Ascending aorta (tissue), 2 donors: ENCODE data around the gene IL32. TPM values are rescaled to one million over a fixed set of nuclear protein-coding genes. Genes with fewer than 3 reads are reported as not detected.
A peak's percentile ranks its signal among the peaks of the same experiment; 100 is the strongest.

Experiments used
- DNase-seq, 2 donors: peaks; one replicate each; pipeline ENCODE4 v3.0.0-alpha.2; 2019; ENCODE audit warnings: low spot score in 2 of 2
- H3K27ac ChIP-seq, 2 donors: fragments of 200-600 bp; sonication (generic); one replicate each; pipeline ENCODE4 v1.5.1; 2016 to 2017; ENCODE audit warnings: mild to moderate bottlenecking in 1 of 2
- H3K27me3 ChIP-seq: fragments of 200-600 bp; sonication (generic); one replicate; pipeline ENCODE4 v1.5.1; 2017
- H3K36me3 ChIP-seq, 2 donors: fragments of 200-600 bp; sonication (generic); one replicate each; pipeline ENCODE4 v1.5.1; 2016
- H3K4me1 ChIP-seq, 2 donors: fragments of 200-600 bp; sonication (generic); one replicate each; pipeline ENCODE4 v1.5.1; 2016 to 2017; ENCODE audit warnings: mild to moderate bottlenecking in 1 of 2
- H3K4me3 ChIP-seq, 2 donors: fragments of 200-600 bp; sonication (generic); one replicate each; pipeline ENCODE4 v1.5.1; 2016 to 2017; ENCODE audit warnings: mild to moderate bottlenecking in 1 of 2
- H3K9me3 ChIP-seq, 2 donors: fragments of 200-600 bp; sonication (generic); one replicate each; pipeline ENCODE4 v1.5.1; 2016
- intact Hi-C: fragments of 100-400 bp; cut with DNase I; formaldehyde crosslinking; loops from one replicate; pipeline ENCODE4 v1.15.1; 2023
- total RNA-seq: library from RNA; depleted of rRNA; stranded (reverse); fragments of >200 nt; gene quantifications from one replicate; pipeline ENCODE4 v1.1.0, GENCODE V29; 2016
- TF ChIP-seq, protein P1 (sequence below), 3 experiments: fragments of 200-600 bp in 2 of 3; fragments of 450-650 bp in 1 of 3; sonication (generic) in 2 of 3; IDR thresholded peaks; one replicate each; pipeline ENCODE4 v1.5.1; 2016 to 2019; ENCODE audit warnings: antibody characterized with exemption in 3 of 3, mild to moderate bottlenecking in 1 of 3, moderate library complexity in 1 of 3

Gene IL32
- total RNA-seq, 1 donor from 2014 or later: 139 TPM

DNA sequence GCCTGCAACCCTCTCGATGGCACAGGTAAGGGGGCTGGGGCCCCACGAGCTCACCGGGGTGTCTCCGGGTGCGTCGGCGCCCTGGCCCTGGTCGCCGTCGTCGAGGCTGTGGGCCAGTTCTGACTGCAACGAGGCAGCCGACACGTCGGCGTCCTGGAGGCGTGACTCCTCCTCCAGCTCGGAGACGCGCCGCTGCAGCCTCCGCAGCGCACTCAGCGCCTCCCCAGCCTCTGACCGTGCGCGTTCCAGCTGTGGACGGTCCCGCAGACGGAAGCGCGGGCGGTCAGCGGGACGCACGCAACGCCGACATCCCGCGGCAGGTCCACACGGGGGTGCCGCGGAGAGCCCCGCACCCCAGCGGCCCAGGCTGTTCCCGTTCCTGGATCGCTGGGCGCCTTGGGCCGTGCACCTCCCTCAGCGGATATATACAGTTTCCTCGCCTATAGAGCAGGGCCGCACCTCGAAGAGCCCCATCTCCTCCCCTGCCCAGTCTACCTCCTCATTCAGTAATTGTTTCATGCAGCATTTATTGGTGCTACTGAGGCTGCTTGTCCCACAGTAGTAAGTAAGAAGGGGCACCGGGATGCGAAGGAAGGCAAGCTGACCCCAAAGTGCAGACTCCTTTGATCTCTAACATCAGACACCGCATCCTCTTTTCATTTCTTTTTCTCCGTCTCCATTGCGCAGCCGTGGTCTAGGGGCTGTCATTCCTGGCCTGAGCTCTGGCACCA is 35.8 kb upstream of the IL32 start:
- TF ChIP-seq, protein P1, sequence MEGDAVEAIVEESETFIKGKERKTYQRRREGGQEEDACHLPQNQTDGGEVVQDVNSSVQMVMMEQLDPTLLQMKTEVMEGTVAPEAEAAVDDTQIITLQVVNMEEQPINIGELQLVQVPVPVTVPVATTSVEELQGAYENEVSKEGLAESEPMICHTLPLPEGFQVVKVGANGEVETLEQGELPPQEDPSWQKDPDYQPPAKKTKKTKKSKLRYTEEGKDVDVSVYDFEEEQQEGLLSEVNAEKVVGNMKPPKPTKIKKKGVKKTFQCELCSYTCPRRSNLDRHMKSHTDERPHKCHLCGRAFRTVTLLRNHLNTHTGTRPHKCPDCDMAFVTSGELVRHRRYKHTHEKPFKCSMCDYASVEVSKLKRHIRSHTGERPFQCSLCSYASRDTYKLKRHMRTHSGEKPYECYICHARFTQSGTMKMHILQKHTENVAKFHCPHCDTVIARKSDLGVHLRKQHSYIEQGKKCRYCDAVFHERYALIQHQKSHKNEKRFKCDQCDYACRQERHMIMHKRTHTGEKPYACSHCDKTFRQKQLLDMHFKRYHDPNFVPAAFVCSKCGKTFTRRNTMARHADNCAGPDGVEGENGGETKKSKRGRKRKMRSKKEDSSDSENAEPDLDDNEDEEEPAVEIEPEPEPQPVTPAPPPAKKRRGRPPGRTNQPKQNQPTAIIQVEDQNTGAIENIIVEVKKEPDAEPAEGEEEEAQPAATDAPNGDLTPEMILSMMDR (IDR thresholded peaks at IDR 0.05): no peak
- H3K36me3 ChIP-seq: peaks cover 18 to 20% of the 10 kb centered on the region in 2 donors
- peak overlapping the region in 1 of 2 donors; percentile 46 for H3K4me3 ChIP-seq
- H3K9me3 ChIP-seq: no peaks in the 10 kb centered on the region
- H3K4me1 ChIP-seq: peaks cover 0 to 12% of the 10 kb centered on the region in 2 donors
- H3K27me3 ChIP-seq: no peaks in the 10 kb centered on the region
- no peak for DNase-seq
- intact Hi-C loops: loop anchor here (2.0 to 10.0 kb wide), 3 partner anchors 29 to 495 kb away; partner anchors contain the start of genes CEMP1 and PDPK1
- no peak overlapping the region for H3K27ac ChIP-seq

DNA sequence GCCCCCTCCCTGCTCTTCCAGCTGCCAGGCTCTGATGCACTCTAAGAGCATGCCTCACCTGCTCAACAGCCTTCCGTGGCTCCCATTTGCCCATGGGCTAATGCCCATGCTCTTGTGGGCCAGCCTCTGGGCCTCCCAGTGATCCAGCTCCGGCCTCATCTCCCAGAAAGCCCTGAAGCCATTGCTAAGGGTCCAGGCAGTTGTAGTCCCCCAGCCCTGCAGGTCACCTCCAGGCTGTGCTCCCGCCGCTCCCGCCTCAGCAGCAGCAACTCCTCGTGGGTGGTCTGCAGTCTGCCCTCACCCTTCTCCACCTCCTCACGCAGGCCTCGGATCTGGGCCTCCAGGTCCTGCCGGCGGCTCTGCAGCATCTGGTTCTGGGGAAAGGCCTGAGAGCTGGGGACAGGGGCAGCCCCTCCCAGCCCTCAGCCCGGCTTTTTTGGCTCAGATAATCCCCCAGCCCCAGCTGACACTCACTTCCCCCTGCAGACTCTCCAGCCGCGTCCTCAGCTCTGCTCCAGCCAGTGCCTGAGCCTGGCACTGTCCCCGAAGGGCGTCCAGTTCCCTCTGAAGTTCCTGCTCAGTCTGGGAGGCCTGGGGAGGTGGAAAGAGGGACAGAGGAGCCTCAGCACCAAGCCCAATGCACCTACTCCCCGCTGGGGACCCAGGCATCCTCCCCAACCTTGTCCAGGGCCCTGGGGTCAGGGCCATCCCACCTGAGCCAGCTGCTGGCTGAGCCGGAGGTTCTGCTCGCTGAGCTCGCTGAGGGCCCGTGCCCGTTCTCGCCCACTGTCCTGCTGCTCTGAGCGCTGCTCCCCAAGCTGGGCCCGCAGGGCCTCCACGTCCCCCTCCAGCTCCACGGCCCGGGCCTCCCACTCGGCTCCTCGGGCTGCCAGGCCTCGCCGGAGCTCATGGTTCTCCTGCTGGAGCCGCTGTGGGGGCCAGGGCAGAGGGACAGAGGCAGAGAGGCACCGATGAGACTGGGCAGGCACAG is 34.9 kb upstream of the IL32 start:
- Histone ChIP-seq H3K36me3 (peaks cover 18 to 20% of the 10 kb centered on the region in 2 donors), H3K9me3 (no peaks in the 10 kb centered on the region), H3K27ac (no peak overlapping the region), H3K4me1 (peaks cover 0 to 6% of the 10 kb centered on the region in 2 donors), H3K4me3 (no peak overlapping the region), H3K27me3 (peaks cover 3% of the 10 kb centered on the region)
- TF ChIP-seq, protein P1 (IDR thresholded peaks at IDR 0.05): no peak
- no peak for DNase-seq
- intact Hi-C loops: no loop called here

DNA sequence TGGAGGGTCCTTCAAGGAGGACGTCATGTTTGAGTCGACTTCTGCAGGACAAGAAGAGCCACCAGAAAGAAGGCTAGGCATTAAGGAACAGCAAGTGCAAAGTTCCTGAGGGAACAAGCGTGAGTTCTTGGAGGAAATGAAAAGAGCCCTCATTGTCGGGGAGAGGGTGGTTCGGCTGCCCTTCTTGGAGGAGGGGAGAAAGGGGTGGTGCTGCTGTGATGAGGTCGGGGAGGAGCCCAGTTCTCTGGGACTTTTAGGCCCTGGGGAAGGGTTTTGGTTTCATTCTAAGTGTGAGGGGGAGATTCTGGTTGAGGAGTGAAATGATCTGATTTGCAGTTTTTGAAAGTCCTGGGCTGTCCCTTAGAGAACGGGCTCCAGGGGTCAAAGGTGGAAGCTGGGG is 32.8 kb upstream of the IL32 start:
- peaks cover 0 to under 1% of the 10 kb centered on the region in 2 donors for H3K36me3 ChIP-seq
- peaks cover 0 to 6% of the 10 kb centered on the region in 2 donors for H3K4me1 ChIP-seq
- H3K27me3 ChIP-seq: peaks cover 21% of the 10 kb centered on the region
- no peak overlapping the region for H3K27ac ChIP-seq
- TF ChIP-seq, protein P1 (IDR thresholded peaks at IDR 0.05): no peak
- no peak overlapping the region for H3K4me3 ChIP-seq
- intact Hi-C loops: no loop called here
- no peak for DNase-seq
- H3K9me3 ChIP-seq: no peaks in the 10 kb centered on the region

DNA sequence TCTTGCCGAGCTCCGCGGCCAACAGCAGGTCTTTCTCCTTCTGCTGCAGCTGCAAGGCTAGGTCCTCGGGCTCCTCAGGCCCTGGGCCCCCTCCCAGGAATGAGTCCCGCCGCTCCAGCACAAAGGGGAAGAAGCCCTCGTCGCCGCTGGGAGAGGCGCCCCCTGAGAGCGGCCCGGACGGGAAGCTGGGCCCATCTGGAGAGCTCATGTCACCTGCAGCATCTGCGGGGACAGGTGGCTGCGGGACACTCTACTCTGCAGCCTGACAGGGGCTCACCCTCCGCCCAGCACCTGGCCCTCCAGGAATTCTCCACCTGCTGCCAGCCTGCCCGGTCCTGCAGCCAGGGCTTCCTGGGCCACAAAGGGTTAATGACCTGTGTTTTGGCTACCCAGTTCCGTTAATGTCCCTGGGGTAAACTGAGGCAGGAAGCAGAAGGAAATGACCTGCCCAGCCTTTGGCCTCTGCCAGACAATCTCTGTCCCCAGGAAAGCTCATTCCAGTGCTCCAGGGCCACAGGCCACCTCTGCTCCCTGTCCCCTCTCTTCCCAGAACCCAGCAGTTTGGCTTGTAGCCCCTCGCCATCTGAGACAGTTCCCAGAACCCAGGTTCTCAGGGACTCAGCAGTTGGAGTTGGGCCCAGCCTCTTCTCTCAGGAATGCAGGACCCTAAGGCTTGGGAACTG is 30.0 kb upstream of the IL32 start:
- intact Hi-C loops: no loop called here
- Histone ChIP-seq H3K27ac (no peak overlapping the region), H3K4me3 (no peak overlapping the region), H3K27me3 (peaks cover 32% of the 10 kb centered on the region), H3K36me3 (no peaks in the 10 kb centered on the region), H3K9me3 (no peaks in the 10 kb centered on the region), H3K4me1 (no peaks in the 10 kb centered on the region)
- DNase-seq: no peak
- TF ChIP-seq, protein P1 (IDR thresholded peaks at IDR 0.05): no peak

DNA sequence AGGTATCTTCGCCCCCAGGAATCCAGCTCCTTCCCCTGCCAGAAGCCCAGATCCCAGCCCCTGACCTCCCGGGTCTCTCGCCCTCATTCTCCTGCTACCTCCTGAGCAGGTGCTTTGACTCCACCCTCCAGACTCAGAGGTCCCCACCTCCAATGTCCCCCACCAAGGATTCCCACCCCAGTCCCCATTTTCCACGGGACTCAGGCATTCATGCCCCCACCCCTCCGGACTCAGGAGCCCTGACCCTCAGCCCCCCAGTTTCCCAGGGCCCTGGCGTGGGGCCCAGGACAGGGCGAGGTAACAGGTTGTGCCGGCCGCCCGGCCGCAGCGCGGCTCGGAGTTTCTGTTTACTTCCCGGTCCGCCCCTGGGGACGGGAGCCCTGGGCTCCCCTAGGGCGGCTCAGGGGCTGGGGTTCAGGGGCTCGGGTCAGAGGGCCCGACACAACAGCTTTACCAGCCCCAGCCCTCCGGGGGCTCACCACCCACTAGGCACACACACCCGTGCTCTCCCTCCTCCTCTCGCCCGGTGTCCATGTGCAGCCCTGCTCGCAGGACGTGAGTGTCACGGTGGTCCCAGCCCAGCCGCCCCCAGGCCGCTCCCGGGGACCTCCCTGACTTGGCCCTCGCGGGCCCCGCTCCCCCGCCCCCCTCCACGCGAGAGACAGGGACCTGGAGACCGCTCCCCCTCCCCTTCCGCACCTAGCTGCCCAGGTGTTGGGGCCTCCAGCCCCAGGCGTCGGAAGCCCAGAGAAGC is 29.3 kb upstream of the IL32 start:
- TF ChIP-seq, protein P1 (IDR thresholded peaks at IDR 0.05): no peak
- H3K4me1 ChIP-seq: no peaks in the 10 kb centered on the region
- peak overlapping the region in 1 of 2 donors; percentile 10 for H3K4me3 ChIP-seq
- H3K9me3 ChIP-seq: no peaks in the 10 kb centered on the region
- intact Hi-C loops: no loop called here
- DNase-seq: no peak
- H3K27me3 ChIP-seq: peaks cover 32% of the 10 kb centered on the region
- no peak overlapping the region for H3K27ac ChIP-seq
- H3K36me3 ChIP-seq: no peaks in the 10 kb centered on the region
